C4-2B (cell line): ENCODE data around the gene KLHL10.

ENCODE experiments used
- CTCF ChIP-seq: fragments of 450-650 bp; conservative IDR thresholded peaks from 2 replicates; pipeline ENCODE4 v1.5.1; 2017; ENCODE audit warnings: mild to moderate bottlenecking
- ZFX ChIP-seq: fragments of 450-650 bp; IDR thresholded peaks from 2 replicates; pipeline ENCODE4 v1.6.1; 2017

- TF ChIP-seq CTCF, result no peak
- TF ChIP-seq ZFX, result no peak
Measured at GRCh38 chr17:41860254-41860931, 22.8 kb downstream of the KLHL10 start.
